Keratinocyte (primary cell): ENCODE measurements around the gene ISG15. TPM values are rescaled to one million over a fixed set of nuclear protein-coding genes. Genes with fewer than 3 reads are reported as not detected.

Experiments
- DNase-seq: peaks from one replicate; pipeline ENCODE4 v3.0.0-alpha.2; 2011; ENCODE audit warnings: low read depth, missing footprints, low spot score
- FAIRE-seq: peaks from 2 replicates; lab custom pipeline; 2011; peaks lifted over from hg19 to GRCh38; lab: Jason Lieb, UNC
- H2AFZ ChIP-seq: 2 replicates; pipeline ENCODE4 v1.6.0; 2012; ENCODE audit warnings: low read length, control low read depth, inconsistent platforms; ENCODE audit not compliant: control insufficient read depth
- H3K27ac ChIP-seq: 2 replicates; pipeline ENCODE4 v1.5.1; 2011; ENCODE audit warnings: low read length; ENCODE audit not compliant: control insufficient read depth, insufficient read depth
- H3K27me3 ChIP-seq: 3 replicates; pipeline ENCODE4 v1.6.0; 2011; ENCODE audit warnings: low read length; ENCODE audit not compliant: control insufficient read depth, insufficient read depth; ENCODE audit errors: extremely low read depth
- H3K36me3 ChIP-seq, 2 experiments: 2 replicates in 1 of 2; 3 replicates in 1 of 2; pipeline ENCODE4 v1.5.1; 2011; ENCODE audit warnings: low read length in 2 of 2, mild to moderate bottlenecking in 1 of 2; ENCODE audit not compliant: control insufficient read depth in 2 of 2, insufficient read depth in 2 of 2; ENCODE audit errors: extremely low read depth in 1 of 2
- H3K4me1 ChIP-seq: 3 replicates; pipeline ENCODE4 v1.5.1; 2011; ENCODE audit warnings: low read length; ENCODE audit not compliant: control insufficient read depth, insufficient read depth; ENCODE audit errors: extremely low read depth
- H3K4me2 ChIP-seq: 3 replicates; pipeline ENCODE4 v1.6.0; 2011; ENCODE audit warnings: low read depth, low read length; ENCODE audit not compliant: control insufficient read depth, insufficient read depth; ENCODE audit errors: extremely low read depth
- H3K4me3 ChIP-seq, 3 experiments: fragments of 200-600 bp in 1 of 3; sonication (generic) in 1 of 3; 2 replicates in 2 of 3; 3 replicates in 1 of 3; pipeline ENCODE4 v1.5.1; 2011 to 2016; ENCODE audit warnings: low read length in 3 of 3, mild to moderate bottlenecking in 3 of 3, control low read depth in 2 of 3, inconsistent platforms in 1 of 3, low read depth in 1 of 3, mixed read lengths in 1 of 3, mixed run types in 1 of 3, moderate library complexity in 1 of 3; ENCODE audit not compliant: control insufficient read depth in 2 of 3, insufficient read depth in 2 of 3; ENCODE audit errors: extremely low read depth in 1 of 3
- H3K79me2 ChIP-seq: 2 replicates; pipeline ENCODE4 v1.6.0; 2012; ENCODE audit warnings: low read length; ENCODE audit not compliant: control insufficient read depth, insufficient read depth
- H3K9ac ChIP-seq: 3 replicates; pipeline ENCODE4 v1.6.0; 2011; ENCODE audit warnings: low read length; ENCODE audit not compliant: control insufficient read depth, insufficient read depth; ENCODE audit errors: extremely low read depth
- H3K9me1 ChIP-seq: 3 replicates; pipeline ENCODE4 v1.6.0; 2011; ENCODE audit warnings: low read length; ENCODE audit not compliant: control insufficient read depth, insufficient read depth; ENCODE audit errors: extremely low read depth
- H3K9me3 ChIP-seq: 2 replicates; pipeline ENCODE4 v1.5.1; 2012; ENCODE audit warnings: low read depth, low read length; ENCODE audit not compliant: control insufficient read depth
- H4K20me1 ChIP-seq: 3 replicates; pipeline ENCODE4 v1.6.0; 2011; ENCODE audit warnings: low read length; ENCODE audit not compliant: control insufficient read depth, insufficient read depth; ENCODE audit errors: extremely low read depth
- EZH2 ChIP-seq: IDR thresholded peaks from one replicate; pipeline ENCODE4 v1.6.1; 2012; ENCODE audit warnings: inconsistent platforms, mild to moderate bottlenecking, low read length, moderate library complexity
- dilution Hi-C: fragments of 300-500 bp; cut with MboI; formaldehyde crosslinking; loops from one replicate; pipeline ENCODE4 v1.7.0; 2020; ENCODE audit warnings: low sequenced_read_pairs; ENCODE audit not compliant: extremely low pct_ligation_motif_present
- polyA minus RNA-seq, 3 experiments: library from RNA; depleted of rRNA, polyadenylated mRNA; stranded (reverse); fragments of >200 nt; gene quantifications; 1 replicate in 1 of 3; 2 replicates in 1 of 3; 3 replicates in 1 of 3; pipeline ENCODE4 v1.2.3, GENCODE V29; 2011
- polyA plus RNA-seq, 5 experiments: library from polyadenylated mRNA; depleted of rRNA in 3 of 5; stranded (reverse) in 3 of 5; stranded (forward) in 1 of 5; unstranded in 1 of 5; fragments of >200 nt; gene quantifications; 1 replicate in 1 of 5; 2 replicates in 3 of 5; 3 replicates in 1 of 5; pipeline versions ENCODE4 v1.2.1 to v1.2.3, GENCODE V29; 2011 to 2012; ENCODE audit warnings: missing spikeins in 2 of 5, low read depth in 1 of 5, low replicate concordance in 1 of 5
- TF ChIP-seq, protein P1 (sequence below), 3 experiments: IDR thresholded peaks in 1 of 3; conservative IDR thresholded peaks in 1 of 3; optimal IDR thresholded peaks in 1 of 3; 2 replicates in 2 of 3; 3 replicates in 1 of 3; pipeline versions ENCODE3 to v1.5.1; 2011; ENCODE audit warnings: low read length in 3 of 3, mild to moderate bottlenecking in 3 of 3, moderate library complexity in 2 of 3, control low read depth in 1 of 3, inconsistent platforms in 1 of 3; ENCODE audit not compliant: insufficient read depth in 2 of 3; ENCODE audit errors: extremely low read depth in 1 of 3

Gene ISG15
- polyA plus RNA-seq = 222 to 711 TPM (median 246 TPM) in 3 replicates
- polyA plus RNA-seq (2011; ENCODE audit: low read depth) = 26.1 TPM
- polyA plus RNA-seq (2011; cell fraction: cytosol; rRNA removed) = 145 and 468 TPM in 2 replicates
- 104 and 161 TPM in 2 replicates for polyA plus RNA-seq (2011; cell fraction: nucleus; rRNA removed)
- 16.6 and 445 TPM in 2 replicates for polyA plus RNA-seq (2012; ENCODE audit: low replicate concordance)
- 93.8 to 242 TPM (median 129 TPM) in 3 replicates for polyA minus RNA-seq
- polyA minus RNA-seq (2011; cell fraction: cytosol; rRNA and poly(A)+ RNA removed) = 327 TPM
- polyA minus RNA-seq (2011; cell fraction: nucleus; rRNA and poly(A)+ RNA removed) = 62.5 and 82.8 TPM in 2 replicates

DNA sequence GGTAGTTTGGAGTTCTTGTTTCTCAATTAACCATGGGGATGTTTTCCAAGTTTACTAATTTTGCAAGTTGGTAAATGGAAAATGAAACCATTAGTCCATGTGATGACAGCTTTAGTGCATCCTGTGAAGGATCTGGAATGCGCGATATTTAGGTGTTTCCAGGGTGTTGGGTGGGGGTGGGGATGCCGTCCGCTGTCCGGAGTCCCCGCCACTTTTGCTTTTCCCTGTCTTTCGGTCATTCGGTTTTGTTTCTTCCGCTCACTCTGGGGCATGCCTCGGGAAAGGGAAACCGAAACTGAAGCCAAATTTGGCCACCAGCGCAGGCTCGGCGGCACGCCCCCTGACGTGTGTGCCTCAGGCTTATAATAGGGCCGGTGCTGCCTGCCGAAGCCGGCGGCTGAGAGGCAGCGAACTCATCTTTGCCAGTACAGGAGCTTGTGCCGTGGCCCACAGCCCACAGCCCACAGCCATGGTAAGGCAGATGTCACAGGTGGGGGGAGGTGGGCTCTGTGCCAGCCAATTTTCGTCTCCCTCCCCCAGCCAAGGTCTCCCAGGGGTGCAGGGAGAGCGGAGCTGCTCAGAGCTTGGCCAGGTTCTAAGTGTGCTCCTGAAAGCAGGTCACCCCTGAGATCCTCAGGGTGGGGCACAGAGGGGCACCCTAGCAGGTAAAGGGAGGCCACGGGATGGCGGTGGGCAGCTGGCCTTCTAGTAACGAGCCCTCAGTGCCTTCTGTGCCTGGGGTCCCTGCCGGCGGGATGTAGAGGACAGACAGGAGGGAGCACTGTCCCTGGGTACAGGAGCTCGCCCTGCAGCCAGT lies at the start of gene ISG15:
Gene ISG15 (plus strand): TSS at position 393 of the 817 bp plus-strand sequence. CDS start 77 bp downstream, at position 470.
- FAIRE-seq = no peak
- no peaks in the 10 kb centered on the region for H3K9me1 ChIP-seq
- dilution Hi-C loops = no loop called here

DNA sequence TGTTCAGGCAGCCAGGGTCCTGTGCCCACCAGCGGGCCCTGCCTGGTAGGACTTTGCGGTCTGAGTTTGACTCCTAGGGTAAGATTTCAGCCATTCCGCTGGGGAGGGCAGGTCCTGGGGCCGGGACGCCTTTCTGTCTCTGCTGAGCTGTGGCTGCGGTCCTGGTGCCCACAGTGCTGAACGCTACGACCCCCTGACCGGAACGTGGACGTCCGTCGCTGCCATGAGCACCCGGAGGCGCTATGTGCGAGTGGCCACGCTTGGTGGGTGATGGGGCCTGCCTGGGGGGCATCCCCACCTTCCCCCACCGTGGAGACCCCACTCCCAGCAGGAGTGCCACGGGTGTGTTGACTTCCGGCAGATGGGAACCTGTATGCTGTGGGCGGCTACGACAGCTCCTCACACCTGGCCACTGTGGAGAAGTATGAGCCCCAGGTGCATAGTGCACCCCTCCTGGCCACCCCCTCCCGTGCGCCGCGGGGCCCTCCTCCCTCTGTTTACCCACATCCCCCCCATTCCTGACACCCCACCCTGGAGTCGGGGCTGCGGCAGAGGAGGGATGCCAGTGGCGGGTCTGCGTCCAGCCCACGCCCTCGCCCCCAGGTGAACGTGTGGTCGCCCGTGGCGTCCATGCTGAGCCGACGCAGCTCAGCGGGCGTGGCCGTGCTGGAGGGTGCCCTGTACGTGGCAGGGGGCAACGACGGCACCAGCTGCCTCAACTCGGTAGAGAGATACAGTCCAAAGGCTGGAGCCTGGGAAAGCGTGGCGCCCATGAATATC lies 49.4 kb upstream of the ISG15 start:
- no peak for FAIRE-seq
- TF ChIP-seq EZH2 = no peak
- TF ChIP-seq, protein P1, sequence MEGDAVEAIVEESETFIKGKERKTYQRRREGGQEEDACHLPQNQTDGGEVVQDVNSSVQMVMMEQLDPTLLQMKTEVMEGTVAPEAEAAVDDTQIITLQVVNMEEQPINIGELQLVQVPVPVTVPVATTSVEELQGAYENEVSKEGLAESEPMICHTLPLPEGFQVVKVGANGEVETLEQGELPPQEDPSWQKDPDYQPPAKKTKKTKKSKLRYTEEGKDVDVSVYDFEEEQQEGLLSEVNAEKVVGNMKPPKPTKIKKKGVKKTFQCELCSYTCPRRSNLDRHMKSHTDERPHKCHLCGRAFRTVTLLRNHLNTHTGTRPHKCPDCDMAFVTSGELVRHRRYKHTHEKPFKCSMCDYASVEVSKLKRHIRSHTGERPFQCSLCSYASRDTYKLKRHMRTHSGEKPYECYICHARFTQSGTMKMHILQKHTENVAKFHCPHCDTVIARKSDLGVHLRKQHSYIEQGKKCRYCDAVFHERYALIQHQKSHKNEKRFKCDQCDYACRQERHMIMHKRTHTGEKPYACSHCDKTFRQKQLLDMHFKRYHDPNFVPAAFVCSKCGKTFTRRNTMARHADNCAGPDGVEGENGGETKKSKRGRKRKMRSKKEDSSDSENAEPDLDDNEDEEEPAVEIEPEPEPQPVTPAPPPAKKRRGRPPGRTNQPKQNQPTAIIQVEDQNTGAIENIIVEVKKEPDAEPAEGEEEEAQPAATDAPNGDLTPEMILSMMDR (optimal IDR thresholded peaks at IDR 0.05 in 1 of 3, IDR thresholded peaks at IDR 0.05 in 1 of 3, conservative IDR thresholded peaks at IDR 0.05 in 1 of 3; ENCODE audit: extremely low read depth in 1 of 3, insufficient read depth in 2 of 3, low read length in 3 of 3) = no peak
- Histone ChIP-seq H3K9ac (no peak overlapping the region), H3K79me2 (peaks cover 1% of the 10 kb centered on the region), H3K27me3 (peaks cover 5% of the 10 kb centered on the region), H3K4me2 (no peak overlapping the region), H3K27ac (no peak overlapping the region), H3K36me3 (peaks cover 0 to 5% of the 10 kb centered on the region in 2 experiments), H2AFZ (no peak overlapping the region), H3K9me3 (no peaks in the 10 kb centered on the region), H3K4me1 (peaks cover 16% of the 10 kb centered on the region), H4K20me1 (no peaks in the 10 kb centered on the region), H3K4me3 (no peak overlapping the region), H3K9me1 (no peaks in the 10 kb centered on the region)
- dilution Hi-C loops = no loop called here
- no peak for DNase-seq

More for the DNA sequence above, at the start of gene ISG15:
- H3K4me2 ChIP-seq = peak within 1 kb of the TSS; percentile 98
- no peaks in the 10 kb centered on the region for H3K27me3 ChIP-seq
- no peaks in the 10 kb centered on the region for H4K20me1 ChIP-seq
- H2AFZ ChIP-seq = peak within 1 kb of the TSS; percentile 77
- no peak for TF ChIP-seq EZH2
- TF ChIP-seq, protein P1 (optimal IDR thresholded peaks at IDR 0.05 in 1 of 3, IDR thresholded peaks at IDR 0.05 in 1 of 3, conservative IDR thresholded peaks at IDR 0.05 in 1 of 3; ENCODE audit: extremely low read depth in 1 of 3, insufficient read depth in 2 of 3, low read length in 3 of 3) = no peak
- H3K79me2 ChIP-seq = peaks cover 8% of the 10 kb centered on the region
- no peaks in the 10 kb centered on the region for H3K9me3 ChIP-seq
- peak within 1 kb of the TSS; percentile 83 for H3K9ac ChIP-seq
- H3K27ac ChIP-seq = peak within 1 kb of the TSS; percentile 85
- H3K4me3 ChIP-seq = peak within 1 kb of the TSS; percentile 66 to 91 (median 71)
- no peak for DNase-seq
- H3K36me3 ChIP-seq = no peaks in the 10 kb centered on the region
- peaks cover 12% of the 10 kb centered on the region for H3K4me1 ChIP-seq
